ENCODE results near the gene FOXP1. TPM values are rescaled to one million over a fixed set of nuclear protein-coding genes. Genes with fewer than 3 reads are reported as not detected.

Gene FOXP1
- total and polyA plus RNA-seq, 9 of the 15 experiments (the other 6 are each of a cell fraction or from before 2014, with no cell fraction given), result 7.7 to 34.5 (median 13.7) TPM

DNA sequence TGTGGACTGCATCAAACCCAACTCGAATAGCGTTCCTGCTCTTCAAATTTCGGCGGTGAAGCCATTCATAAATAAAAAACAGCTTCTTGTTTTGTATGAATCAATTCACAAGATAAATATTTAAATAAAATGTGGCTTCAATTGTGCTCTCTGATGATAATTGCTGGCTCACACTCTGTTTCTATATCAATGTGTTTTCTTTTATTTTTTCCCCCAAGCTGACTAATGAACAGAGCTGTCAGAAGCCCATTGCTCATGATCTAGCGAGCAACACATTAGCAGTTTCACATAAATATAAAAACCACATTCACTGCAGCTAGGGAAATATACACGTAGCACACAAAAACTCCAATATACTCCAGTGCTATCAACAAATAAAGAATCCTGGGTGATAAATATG lies 45.0 kb upstream of the FOXP1 start:
- peaks cover 6 to 14% of the 10 kb centered on the region in 2 experiments for H3K27me3 ChIP-seq (ENCODE audit: control insufficient read depth in 2 of 2, insufficient read depth in 2 of 2, low read length in 2 of 2)
- H3K9me1 ChIP-seq (ENCODE audit: control insufficient read depth, insufficient read depth, low read length), result no peaks in the 10 kb centered on the region
- H3K9me3 ChIP-seq (replicated peaks; ENCODE audit: control insufficient read depth, insufficient read depth, low read depth, low read length), result no peaks in the 10 kb centered on the region
- ATAC-seq (no peak), FAIRE-seq (no peak), DNase-seq (ENCODE audit: extremely low read depth in 1 of 4, low spot score in 3 of 4) (no peak)
- WGBS (ENCODE audit: insufficient coverage, low coverage, missing lambda C conversion rate), result 3% methylated on average over 6 of the region's 6 CpGs
- no peak overlapping the region for H2AFZ ChIP-seq (ENCODE audit: low read depth, low read length)
- in situ Hi-C loops (cut with MboI), result no loop called here
- intact Hi-C loops (cut with micrococcal nuclease), result no loop called here
- H3K4me1 ChIP-seq (replicated peaks in 1 of 2; ENCODE audit: control insufficient read depth in 2 of 2, insufficient read depth in 2 of 2, low read length in 2 of 2), result no peaks in the 10 kb centered on the region
- H3K27ac ChIP-seq (ENCODE audit: extremely low read depth, low read depth, low read length), result no peak overlapping the region
- H3K4me2 ChIP-seq (ENCODE audit: insufficient read depth, low read length), result no peak overlapping the region
- BruUV-seq (replicated peaks), result no TSS peak
- no peaks in the 10 kb centered on the region for H3K79me2 ChIP-seq (ENCODE audit: control insufficient read depth, insufficient read depth, low read length)
- H4K20me1 ChIP-seq (replicated peaks; ENCODE audit: control insufficient read depth, insufficient read depth, low read length), result no peaks in the 10 kb centered on the region
- no peak overlapping the region for H3K4me3 ChIP-seq
- no peak overlapping the region for H3K9ac ChIP-seq (ENCODE audit: insufficient read depth in 1 of 2, low read depth in 2 of 2, low read length in 2 of 2)
- ChIA-PET CTCF (ENCODE audit: low intra/inter-chr PET ratio) (no interaction called here), POLR2A (no interaction called here)
- no peaks in the 10 kb centered on the region for H3K36me3 ChIP-seq (ENCODE audit: control insufficient read depth, insufficient read depth, low read length)
- no peak for TF ChIP-seq CBX3 (IDR thresholded peaks at IDR 0.05; ENCODE audit: borderline replicate concordance in 1 of 2, low read length in 2 of 2)
- TF ChIP-seq ZNF431 (CRISPR knock-in tag; IDR thresholded peaks at IDR 0.05), result no peak
- TF ChIP-seq FOSL1 (tag; conservative IDR thresholded peaks at IDR 0.05), result no peak
- no peak for TF ChIP-seq RFX5 (IDR thresholded peaks at IDR 0.05; ENCODE audit: low read depth, low read length)
- TF ChIP-seq, protein P1, sequence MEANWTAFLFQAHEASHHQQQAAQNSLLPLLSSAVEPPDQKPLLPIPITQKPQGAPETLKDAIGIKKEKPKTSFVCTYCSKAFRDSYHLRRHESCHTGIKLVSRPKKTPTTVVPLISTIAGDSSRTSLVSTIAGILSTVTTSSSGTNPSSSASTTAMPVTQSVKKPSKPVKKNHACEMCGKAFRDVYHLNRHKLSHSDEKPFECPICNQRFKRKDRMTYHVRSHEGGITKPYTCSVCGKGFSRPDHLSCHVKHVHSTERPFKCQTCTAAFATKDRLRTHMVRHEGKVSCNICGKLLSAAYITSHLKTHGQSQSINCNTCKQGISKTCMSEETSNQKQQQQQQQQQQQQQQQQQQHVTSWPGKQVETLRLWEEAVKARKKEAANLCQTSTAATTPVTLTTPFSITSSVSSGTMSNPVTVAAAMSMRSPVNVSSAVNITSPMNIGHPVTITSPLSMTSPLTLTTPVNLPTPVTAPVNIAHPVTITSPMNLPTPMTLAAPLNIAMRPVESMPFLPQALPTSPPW (CRISPR knock-in tag; IDR thresholded peaks at IDR 0.05), result no peak
- TF ChIP-seq, protein P2, sequence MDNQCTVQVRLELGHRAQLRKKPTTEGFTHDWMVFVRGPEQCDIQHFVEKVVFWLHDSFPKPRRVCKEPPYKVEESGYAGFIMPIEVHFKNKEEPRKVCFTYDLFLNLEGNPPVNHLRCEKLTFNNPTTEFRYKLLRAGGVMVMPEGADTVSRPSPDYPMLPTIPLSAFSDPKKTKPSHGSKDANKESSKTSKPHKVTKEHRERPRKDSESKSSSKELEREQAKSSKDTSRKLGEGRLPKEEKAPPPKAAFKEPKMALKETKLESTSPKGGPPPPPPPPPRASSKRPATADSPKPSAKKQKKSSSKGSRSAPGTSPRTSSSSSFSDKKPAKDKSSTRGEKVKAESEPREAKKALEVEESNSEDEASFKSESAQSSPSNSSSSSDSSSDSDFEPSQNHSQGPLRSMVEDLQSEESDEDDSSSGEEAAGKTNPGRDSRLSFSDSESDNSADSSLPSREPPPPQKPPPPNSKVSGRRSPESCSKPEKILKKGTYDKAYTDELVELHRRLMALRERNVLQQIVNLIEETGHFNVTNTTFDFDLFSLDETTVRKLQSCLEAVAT (IDR thresholded peaks at IDR 0.05), result no peak
- TF ChIP-seq, protein P3, sequence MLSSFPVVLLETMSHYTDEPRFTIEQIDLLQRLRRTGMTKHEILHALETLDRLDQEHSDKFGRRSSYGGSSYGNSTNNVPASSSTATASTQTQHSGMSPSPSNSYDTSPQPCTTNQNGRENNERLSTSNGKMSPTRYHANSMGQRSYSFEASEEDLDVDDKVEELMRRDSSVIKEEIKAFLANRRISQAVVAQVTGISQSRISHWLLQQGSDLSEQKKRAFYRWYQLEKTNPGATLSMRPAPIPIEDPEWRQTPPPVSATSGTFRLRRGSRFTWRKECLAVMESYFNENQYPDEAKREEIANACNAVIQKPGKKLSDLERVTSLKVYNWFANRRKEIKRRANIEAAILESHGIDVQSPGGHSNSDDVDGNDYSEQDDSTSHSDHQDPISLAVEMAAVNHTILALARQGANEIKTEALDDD (IDR thresholded peaks at IDR 0.05), result no peak
- no peak for TF ChIP-seq CSDE1 (IDR thresholded peaks at IDR 0.05)
- no peak for TF ChIP-seq NUFIP1 (IDR thresholded peaks at IDR 0.05; ENCODE audit: partially characterized antibody)
- TF ChIP-seq NR2C2 (CRISPR knock-in tag; IDR thresholded peaks at IDR 0.05), result no peak
- TF ChIP-seq NR2C2 (tag; IDR thresholded peaks at IDR 0.05), result no peak
- TF ChIP-seq LARP7 (IDR thresholded peaks at IDR 0.05), result no peak
- TF ChIP-seq, protein P4, sequence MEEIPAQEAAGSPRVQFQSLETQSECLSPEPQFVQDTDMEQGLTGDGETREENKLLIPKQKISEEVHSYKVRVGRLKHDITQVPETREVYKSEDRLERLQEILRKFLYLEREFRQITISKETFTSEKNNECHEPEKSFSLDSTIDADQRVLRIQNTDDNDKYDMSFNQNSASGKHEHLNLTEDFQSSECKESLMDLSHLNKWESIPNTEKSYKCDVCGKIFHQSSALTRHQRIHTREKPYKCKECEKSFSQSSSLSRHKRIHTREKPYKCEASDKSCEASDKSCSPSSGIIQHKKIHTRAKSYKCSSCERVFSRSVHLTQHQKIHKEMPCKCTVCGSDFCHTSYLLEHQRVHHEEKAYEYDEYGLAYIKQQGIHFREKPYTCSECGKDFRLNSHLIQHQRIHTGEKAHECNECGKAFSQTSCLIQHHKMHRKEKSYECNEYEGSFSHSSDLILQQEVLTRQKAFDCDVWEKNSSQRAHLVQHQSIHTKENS (CRISPR knock-in tag; IDR thresholded peaks at IDR 0.05), result no peak
- no peak for TF ChIP-seq GTF2F1 (IDR thresholded peaks at IDR 0.05; ENCODE audit: low read depth, low read length)
- TF ChIP-seq, protein P5, sequence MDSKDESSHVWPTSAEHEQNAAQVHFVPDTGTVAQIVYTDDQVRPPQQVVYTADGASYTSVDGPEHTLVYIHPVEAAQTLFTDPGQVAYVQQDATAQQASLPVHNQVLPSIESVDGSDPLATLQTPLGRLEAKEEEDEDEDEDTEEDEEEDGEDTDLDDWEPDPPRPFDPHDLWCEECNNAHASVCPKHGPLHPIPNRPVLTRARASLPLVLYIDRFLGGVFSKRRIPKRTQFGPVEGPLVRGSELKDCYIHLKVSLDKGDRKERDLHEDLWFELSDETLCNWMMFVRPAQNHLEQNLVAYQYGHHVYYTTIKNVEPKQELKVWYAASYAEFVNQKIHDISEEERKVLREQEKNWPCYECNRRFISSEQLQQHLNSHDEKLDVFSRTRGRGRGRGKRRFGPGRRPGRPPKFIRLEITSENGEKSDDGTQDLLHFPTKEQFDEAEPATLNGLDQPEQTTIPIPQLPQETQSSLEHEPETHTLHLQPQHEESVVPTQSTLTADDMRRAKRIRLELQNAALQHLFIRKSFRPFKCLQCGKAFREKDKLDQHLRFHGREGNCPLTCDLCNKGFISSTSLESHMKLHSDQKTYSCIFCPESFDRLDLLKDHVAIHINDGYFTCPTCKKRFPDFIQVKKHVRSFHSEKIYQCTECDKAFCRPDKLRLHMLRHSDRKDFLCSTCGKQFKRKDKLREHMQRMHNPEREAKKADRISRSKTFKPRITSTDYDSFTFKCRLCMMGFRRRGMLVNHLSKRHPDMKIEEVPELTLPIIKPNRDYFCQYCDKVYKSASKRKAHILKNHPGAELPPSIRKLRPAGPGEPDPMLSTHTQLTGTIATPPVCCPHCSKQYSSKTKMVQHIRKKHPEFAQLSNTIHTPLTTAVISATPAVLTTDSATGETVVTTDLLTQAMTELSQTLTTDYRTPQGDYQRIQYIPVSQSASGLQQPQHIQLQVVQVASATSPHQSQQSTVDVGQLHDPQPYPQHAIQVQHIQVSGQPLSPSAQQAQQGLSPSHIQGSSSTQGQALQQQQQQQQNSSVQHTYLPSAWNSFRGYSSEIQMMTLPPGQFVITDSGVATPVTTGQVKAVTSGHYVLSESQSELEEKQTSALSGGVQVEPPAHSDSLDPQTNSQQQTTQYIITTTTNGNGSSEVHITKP (IDR thresholded peaks at IDR 0.05; ENCODE audit: partially characterized antibody), result no peak
